Sigmoid colon (tissue), 7 donors: ENCODE data around the gene TMPRSS11D. TPM values are rescaled to one million over a fixed set of nuclear protein-coding genes. Genes with fewer than 3 reads are reported as not detected.

Experiments used
- DNase-seq: peaks from one replicate; pipeline ENCODE4 v3.0.0-alpha.2; 2019
- H3K27ac ChIP-seq, 4 donors: fragments of 200-600 bp; sonication (generic); one replicate each; pipeline ENCODE4 v1.5.1; 2016 to 2019; ENCODE audit warnings: mild to moderate bottlenecking in 1 of 4
- H3K27me3 ChIP-seq, 3 donors: fragments of 200-600 bp; sonication (generic); one replicate each; pipeline ENCODE4 v1.5.1; 2019; ENCODE audit warnings: mild to moderate bottlenecking in 1 of 3
- H3K36me3 ChIP-seq, 4 donors: fragments of 200-600 bp; sonication (generic); one replicate each; pipeline ENCODE4 v1.5.1; 2016 to 2019
- H3K4me1 ChIP-seq, 4 donors: fragments of 200-600 bp; sonication (generic); one replicate each; pipeline ENCODE4 v1.5.1; 2017 to 2019
- H3K4me3 ChIP-seq, 4 donors: fragments of 200-600 bp; sonication (generic); one replicate each; pipeline ENCODE4 v1.5.1; 2017 to 2019; ENCODE audit warnings: mild to moderate bottlenecking in 2 of 4, moderate library complexity in 1 of 4
- H3K9me3 ChIP-seq, 4 donors: fragments of 200-600 bp in 3 of 4; sonication (generic) in 3 of 4; one replicate each; pipeline versions ENCODE4 v1.5.1 to v1.6.1; 2013 to 2019
- CTCF ChIP-seq, 4 experiments: fragments of 450-650 bp in 3 of 4; fragments of 200-600 bp in 1 of 4; IDR thresholded peaks; one replicate each; pipeline ENCODE4 v1.5.1; 2016 to 2019; ENCODE audit warnings: antibody characterized with exemption in 4 of 4, mild to moderate bottlenecking in 3 of 4, moderate library complexity in 2 of 4
- EP300 ChIP-seq, 4 donors: sonication (generic); formaldehyde crosslinking; IDR thresholded peaks; one replicate each; pipeline ENCODE4 v1.6.1; 2017; ENCODE audit warnings: antibody characterized with exemption in 4 of 4
- POLR2A ChIP-seq, 2 donors: fragments of 450-650 bp; IDR thresholded peaks; one replicate each; pipeline ENCODE4 v1.6.1; 2016; ENCODE audit warnings: antibody characterized with exemption in 2 of 2, mild to moderate bottlenecking in 2 of 2, moderate library complexity in 2 of 2
- POLR2AphosphoS5 ChIP-seq, 4 donors: sonication (generic); formaldehyde crosslinking; IDR thresholded peaks; one replicate each; pipeline ENCODE4 v1.6.1; 2017; ENCODE audit warnings: antibody characterized with exemption in 4 of 4
- WGBS, 2 donors: extraction: QIAGEN DNeasy Blood & Tissue Kit; methylation state at CpG; one replicate each; pipeline ENCODE4 v1.1.7; 2013; 5-methylcytosine and 5-hydroxymethylcytosine counted together
- intact Hi-C: fragments of 100-400 bp; cut with DNase I; formaldehyde crosslinking; loops from one replicate; pipeline ENCODE4 v1.15.1; 2023
- polyA plus RNA-seq, 3 donors: library from polyadenylated mRNA; stranded (reverse); fragments of 200-250 nt; gene quantifications; one replicate each; pipeline ENCODE4 v1.2.3, GENCODE V29; 2013
- total RNA-seq, 4 donors: library from RNA; depleted of rRNA; stranded (reverse); fragments of >200 nt; gene quantifications; one replicate each; pipeline ENCODE4 v1.1.0, GENCODE V29; 2016
- donor health status: healthy with polysubstance abuse.
- donor health status: Bipolar disorder and iron deficiency.
- donor health status: healthy.

Gene TMPRSS11D
- total and polyA plus RNA-seq, 7 donors: 0.07 TPM; not detected in 6

DNA sequence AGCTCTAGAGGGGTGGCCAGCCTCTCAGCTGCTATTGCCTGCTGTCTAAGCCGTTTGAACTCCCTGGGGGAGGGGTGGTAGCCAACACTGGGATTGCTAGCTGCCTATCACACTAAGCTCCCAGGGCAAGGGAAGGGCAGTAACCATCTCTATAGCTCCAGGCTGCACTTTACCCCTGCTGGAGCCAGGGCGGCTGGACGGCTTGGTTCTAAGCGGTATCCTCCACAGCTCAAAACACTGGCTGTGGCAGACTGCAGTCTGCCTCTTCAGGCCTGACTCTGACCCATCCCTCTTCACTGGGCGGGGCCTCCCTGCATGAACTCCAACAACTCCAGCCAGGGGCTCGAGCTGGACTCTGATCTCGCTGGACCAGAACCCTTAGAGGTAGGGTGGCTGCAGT is 74.3 kb downstream of the TMPRSS11D start:
- Histone ChIP-seq H3K27ac (no peak overlapping the region), H3K9me3 (peaks cover 0 to 6% (median 3%) of the 10 kb centered on the region in 4 donors), H3K4me3 (no peak overlapping the region), H3K27me3 (no peaks in the 10 kb centered on the region), H3K36me3 (peaks cover 0 to 12% (median 3%) of the 10 kb centered on the region in 4 donors), H3K4me1 (no peaks in the 10 kb centered on the region)
- intact Hi-C loops: no loop called here
- DNase-seq: no peak
- TF ChIP-seq POLR2A (IDR thresholded peaks at IDR 0.05): no peak
- TF ChIP-seq CTCF (IDR thresholded peaks at IDR 0.05): no peak
- WGBS, 2 donors: 78 to 90% methylated on average over 7 of the region's 7 CpGs

GRCh38 chr4:67796810-67797209 is 87.0 kb downstream of the TMPRSS11D start:
- Histone ChIP-seq H3K9me3 (no peaks in the 10 kb centered on the region), H3K4me1 (no peaks in the 10 kb centered on the region), H3K36me3 (no peaks in the 10 kb centered on the region), H3K27ac (no peak overlapping the region), H3K27me3 (no peaks in the 10 kb centered on the region), H3K4me3 (no peak overlapping the region)
- intact Hi-C loops: no loop called here
- TF ChIP-seq POLR2AphosphoS5 (IDR thresholded peaks at IDR 0.05) (no peak), CTCF (IDR thresholded peaks at IDR 0.05) (no peak), EP300 (IDR thresholded peaks at IDR 0.05) (no peak), POLR2A (IDR thresholded peaks at IDR 0.05) (no peak)
- no peak for DNase-seq

- intact Hi-C loops: no loop called here
Observed at GRCh38 chr4:67790721-67791120, 93.1 kb downstream of the TMPRSS11D start.

GRCh38 chr4:67787311-67787710 is 96.5 kb downstream of the TMPRSS11D start:
- TF ChIP-seq POLR2AphosphoS5 (IDR thresholded peaks at IDR 0.05) (no peak), CTCF (IDR thresholded peaks at IDR 0.05) (no peak), EP300 (IDR thresholded peaks at IDR 0.05) (no peak), POLR2A (IDR thresholded peaks at IDR 0.05) (no peak)
- WGBS, 2 donors: 90 to 96% methylated on average over 2 of the region's 2 CpGs

More at GRCh38 chr4:67790721-67791120, 93.1 kb downstream of the TMPRSS11D start:
- Histone ChIP-seq H3K27ac (no peak overlapping the region), H3K4me1 (no peaks in the 10 kb centered on the region), H3K36me3 (no peaks in the 10 kb centered on the region), H3K9me3 (no peaks in the 10 kb centered on the region), H3K4me3 (no peak overlapping the region), H3K27me3 (no peaks in the 10 kb centered on the region)
- TF ChIP-seq EP300 (IDR thresholded peaks at IDR 0.05) (no peak), CTCF (IDR thresholded peaks at IDR 0.05) (no peak), POLR2AphosphoS5 (IDR thresholded peaks at IDR 0.05) (no peak), POLR2A (IDR thresholded peaks at IDR 0.05) (no peak)
- no peak for DNase-seq

GRCh38 chr4:67785528-67785927 is 98.3 kb downstream of the TMPRSS11D start:
- intact Hi-C loops: no loop called here
- TF ChIP-seq POLR2AphosphoS5 (IDR thresholded peaks at IDR 0.05): no peak
- TF ChIP-seq POLR2A (IDR thresholded peaks at IDR 0.05): no peak
- TF ChIP-seq CTCF (IDR thresholded peaks at IDR 0.05): no peak
- no peak for TF ChIP-seq EP300 (IDR thresholded peaks at IDR 0.05)
- Histone ChIP-seq H3K27ac (no peak overlapping the region), H3K4me1 (no peaks in the 10 kb centered on the region), H3K27me3 (no peaks in the 10 kb centered on the region), H3K4me3 (no peak overlapping the region), H3K36me3 (no peaks in the 10 kb centered on the region), H3K9me3 (no peaks in the 10 kb centered on the region)
- no peak for DNase-seq
- WGBS, 2 donors: 75 to 77% methylated on average over 2 of the region's 2 CpGs

More at GRCh38 chr4:67787311-67787710, 96.5 kb downstream of the TMPRSS11D start:
- no peaks in the 10 kb centered on the region for H3K36me3 ChIP-seq
- H3K27ac ChIP-seq: no peak overlapping the region
- H3K4me1 ChIP-seq: no peaks in the 10 kb centered on the region
- no peaks in the 10 kb centered on the region for H3K9me3 ChIP-seq
- no peak for DNase-seq
- H3K4me3 ChIP-seq: no peak overlapping the region
- intact Hi-C loops: no loop called here
- no peaks in the 10 kb centered on the region for H3K27me3 ChIP-seq
